Measurements from ENCODE around the gene NAV2.

NAV2 gene

GRCh38 chr11:20021212-20021611 lies 308.6 kb downstream of the NAV2 start:
- H3K4me3 ChIP-seq (ENCODE audit: low read depth, low read length): no peak overlapping the region
- DNase-seq (ENCODE audit: low read depth): no peak
- TF ChIP-seq CTCF (IDR thresholded peaks at IDR 0.05; ENCODE audit: insufficient read depth, low read depth, low read length, missing control alignments): no peak

- no peak overlapping the region for H3K4me3 ChIP-seq (ENCODE audit: low read depth, low read length)
- TF ChIP-seq CTCF (IDR thresholded peaks at IDR 0.05; ENCODE audit: insufficient read depth, low read depth, low read length, missing control alignments): no peak
- DNase-seq (ENCODE audit: low read depth): no peak
These were observed 309.2 kb downstream of the NAV2 start for GRCh38 chr11:20021771-20022362.

GRCh38 chr11:20022363-20023081 lies 309.9 kb downstream of the NAV2 start:
- no peak overlapping the region for H3K4me3 ChIP-seq (ENCODE audit: low read depth, low read length)
- DNase-seq (ENCODE audit: low read depth): peak; percentile 5

GRCh38 chr11:20023082-20023426 lies 310.4 kb downstream of the NAV2 start:
- DNase-seq (ENCODE audit: low read depth): no peak
- no peak overlapping the region for H3K4me3 ChIP-seq (ENCODE audit: low read depth, low read length)
- TF ChIP-seq CTCF (IDR thresholded peaks at IDR 0.05; ENCODE audit: insufficient read depth, low read depth, low read length, missing control alignments): no peak

More at GRCh38 chr11:20022363-20023081, 309.9 kb downstream of the NAV2 start:
- no peak for TF ChIP-seq CTCF (IDR thresholded peaks at IDR 0.05; ENCODE audit: insufficient read depth, low read depth, low read length, missing control alignments)

GRCh38 chr11:20024172-20024935 lies 311.7 kb downstream of the NAV2 start:
- no peak overlapping the region for H3K4me3 ChIP-seq (ENCODE audit: low read depth, low read length)
- DNase-seq (ENCODE audit: low read depth): no peak

GRCh38 chr11:20025332-20025840 lies 312.7 kb downstream of the NAV2 start:
- no peak for DNase-seq (ENCODE audit: low read depth)
- no peak overlapping the region for H3K4me3 ChIP-seq (ENCODE audit: low read depth, low read length)
- TF ChIP-seq CTCF (IDR thresholded peaks at IDR 0.05; ENCODE audit: insufficient read depth, low read depth, low read length, missing control alignments): no peak

More at GRCh38 chr11:20024172-20024935, 311.7 kb downstream of the NAV2 start:
- no peak for TF ChIP-seq CTCF (IDR thresholded peaks at IDR 0.05; ENCODE audit: insufficient read depth, low read depth, low read length, missing control alignments)
